Measurements from ENCODE around the gene CWC27. TPM values are rescaled to one million over a fixed set of nuclear protein-coding genes. Genes with fewer than 3 reads are reported as not detected.

The CWC27 gene
- total RNA-seq, 4 donors from 2014 or later, result 12.3 to 21.2 (median 13.4) TPM

GRCh38 chr5:65026816-65027548, 258.3 kb downstream of the CWC27 start:
- no peaks in the 10 kb centered on the region for H3K27me3 ChIP-seq
- WGBS, result 69% methylated on average over 3 of the region's 3 CpGs
- H3K4me1 ChIP-seq, result no peaks in the 10 kb centered on the region
- no peak for DNase-seq (ENCODE audit: extremely low spot score)
- no peak overlapping the region for H3K27ac ChIP-seq (replicated peaks in 1 of 4)
- TF ChIP-seq CTCF (IDR thresholded peaks at IDR 0.05) (no peak), EP300 (IDR thresholded peaks at IDR 0.05) (no peak), POLR2AphosphoS5 (IDR thresholded peaks at IDR 0.05) (no peak), POLR2A (IDR thresholded peaks at IDR 0.05; ENCODE audit: low read depth) (no peak)
- no peaks in the 10 kb centered on the region for H3K9me3 ChIP-seq
- H3K4me3 ChIP-seq, result no peak overlapping the region
- H3K36me3 ChIP-seq, result no peaks in the 10 kb centered on the region
- intact Hi-C loops (cut with DNase I), result no loop called here

DNA sequence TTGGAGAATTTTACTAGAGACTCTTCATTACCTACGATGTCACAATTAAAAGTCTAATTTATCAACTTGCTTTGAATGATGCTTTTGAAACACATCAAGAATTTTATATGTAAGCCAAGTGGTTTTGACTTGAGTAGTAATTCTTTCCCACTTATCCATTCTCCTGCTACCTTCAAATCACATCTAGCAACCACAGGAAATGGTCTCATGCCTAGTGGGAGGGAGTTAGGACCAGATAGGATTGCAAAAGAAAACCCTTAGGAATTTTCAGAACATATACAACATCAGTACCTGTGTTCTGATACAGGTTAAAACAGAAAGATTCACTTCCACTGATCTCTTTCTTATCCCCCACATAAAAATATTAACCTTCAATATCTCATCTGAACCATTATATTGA, 260.4 kb downstream of the CWC27 start:
- Histone ChIP-seq H3K27me3 (no peaks in the 10 kb centered on the region), H3K36me3 (no peaks in the 10 kb centered on the region), H3K9me3 (no peaks in the 10 kb centered on the region), H3K27ac (replicated peaks in 1 of 4) (no peak overlapping the region), H3K4me1 (no peaks in the 10 kb centered on the region), H3K4me3 (no peak overlapping the region)
- no peak for DNase-seq (ENCODE audit: extremely low spot score)
- intact Hi-C loops (cut with DNase I), result no loop called here
- WGBS, result 100% methylated on average over 1 of the region's 1 CpG
- TF ChIP-seq EP300 (IDR thresholded peaks at IDR 0.05), result no peak
- TF ChIP-seq POLR2A (IDR thresholded peaks at IDR 0.05; ENCODE audit: low read depth), result no peak
- no peak for TF ChIP-seq CTCF (IDR thresholded peaks at IDR 0.05)
- TF ChIP-seq POLR2AphosphoS5 (IDR thresholded peaks at IDR 0.05), result no peak

DNA sequence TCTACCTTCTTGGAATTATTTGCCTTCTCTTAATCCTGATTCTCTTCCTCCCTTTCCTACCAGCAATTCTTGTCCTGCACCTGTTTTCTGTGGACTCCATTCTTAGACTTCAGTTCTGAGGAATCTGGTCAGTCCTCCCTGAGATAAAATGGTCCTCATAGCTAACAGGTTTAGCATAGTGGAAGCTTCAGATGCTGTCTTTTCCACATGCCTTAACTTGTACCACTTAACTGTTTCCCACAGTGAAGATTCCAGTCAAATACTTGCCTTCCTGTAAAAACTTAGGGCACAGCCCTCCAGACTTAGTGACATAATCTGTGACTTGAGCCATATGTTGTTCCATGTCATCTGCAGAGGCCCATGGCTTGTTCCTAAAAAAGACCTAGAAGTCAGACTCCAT, 261.3 kb downstream of the CWC27 start:
- Histone ChIP-seq H3K27me3 (no peaks in the 10 kb centered on the region), H3K4me1 (peaks cover 5 to 8% (median 7%) of the 10 kb centered on the region in 4 donors), H3K27ac (replicated peaks in 1 of 4) (no peak overlapping the region), H3K36me3 (no peaks in the 10 kb centered on the region), H3K9me3 (no peaks in the 10 kb centered on the region), H3K4me3 (no peak overlapping the region)
- no peak for TF ChIP-seq POLR2A (IDR thresholded peaks at IDR 0.05; ENCODE audit: low read depth)
- no peak for TF ChIP-seq POLR2AphosphoS5 (IDR thresholded peaks at IDR 0.05)
- TF ChIP-seq CTCF (IDR thresholded peaks at IDR 0.05), result no peak
- DNase-seq (ENCODE audit: extremely low spot score), result no peak
- intact Hi-C loops (cut with DNase I), result loop anchor here (10.0 kb wide), 1 partner anchor 75 kb away; no protein-coding TSS in a partner anchor

DNA sequence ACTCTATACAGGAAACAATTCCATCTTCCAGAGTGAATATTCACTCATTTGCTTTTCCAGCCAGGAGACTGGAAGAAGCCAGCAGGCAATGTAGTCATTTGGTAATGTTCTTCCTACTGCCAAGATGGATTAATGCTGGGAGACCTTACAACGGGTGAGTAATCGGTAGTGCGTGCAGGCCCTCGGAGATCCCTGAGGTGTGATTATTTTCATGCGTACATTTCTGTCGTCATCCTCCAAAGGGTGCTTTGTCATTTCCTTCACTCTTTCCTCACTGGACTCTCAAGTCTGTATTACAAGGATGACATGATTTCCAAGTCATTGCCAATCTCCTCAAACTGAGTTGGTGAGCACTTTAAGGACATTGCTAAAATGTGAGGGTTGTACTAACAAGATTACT, 263.5 kb downstream of the CWC27 start:
- H3K4me1 ChIP-seq, result peaks cover 16 to 24% (median 19%) of the 10 kb centered on the region in 4 donors
- no peaks in the 10 kb centered on the region for H3K9me3 ChIP-seq
- intact Hi-C loops (cut with DNase I), result loop anchor here (10.0 kb wide), 1 partner anchor 77 kb away; no protein-coding TSS in a partner anchor
- no peak for DNase-seq (ENCODE audit: extremely low spot score)
- no peak overlapping the region for H3K4me3 ChIP-seq
- WGBS, result 60% methylated on average over 6 of the region's 6 CpGs
- no peaks in the 10 kb centered on the region for H3K27me3 ChIP-seq
- H3K36me3 ChIP-seq, result no peaks in the 10 kb centered on the region
- no peak for TF ChIP-seq CTCF (IDR thresholded peaks at IDR 0.05)
- H3K27ac ChIP-seq (replicated peaks in 1 of 4), result no peak overlapping the region

Measured in esophagus muscularis mucosa (tissue), 4 donors.